ENCODE results near the gene MRC2.
A peak's percentile ranks its signal among the peaks of the same experiment; 100 is the strongest.

Gene MRC2

DNA sequence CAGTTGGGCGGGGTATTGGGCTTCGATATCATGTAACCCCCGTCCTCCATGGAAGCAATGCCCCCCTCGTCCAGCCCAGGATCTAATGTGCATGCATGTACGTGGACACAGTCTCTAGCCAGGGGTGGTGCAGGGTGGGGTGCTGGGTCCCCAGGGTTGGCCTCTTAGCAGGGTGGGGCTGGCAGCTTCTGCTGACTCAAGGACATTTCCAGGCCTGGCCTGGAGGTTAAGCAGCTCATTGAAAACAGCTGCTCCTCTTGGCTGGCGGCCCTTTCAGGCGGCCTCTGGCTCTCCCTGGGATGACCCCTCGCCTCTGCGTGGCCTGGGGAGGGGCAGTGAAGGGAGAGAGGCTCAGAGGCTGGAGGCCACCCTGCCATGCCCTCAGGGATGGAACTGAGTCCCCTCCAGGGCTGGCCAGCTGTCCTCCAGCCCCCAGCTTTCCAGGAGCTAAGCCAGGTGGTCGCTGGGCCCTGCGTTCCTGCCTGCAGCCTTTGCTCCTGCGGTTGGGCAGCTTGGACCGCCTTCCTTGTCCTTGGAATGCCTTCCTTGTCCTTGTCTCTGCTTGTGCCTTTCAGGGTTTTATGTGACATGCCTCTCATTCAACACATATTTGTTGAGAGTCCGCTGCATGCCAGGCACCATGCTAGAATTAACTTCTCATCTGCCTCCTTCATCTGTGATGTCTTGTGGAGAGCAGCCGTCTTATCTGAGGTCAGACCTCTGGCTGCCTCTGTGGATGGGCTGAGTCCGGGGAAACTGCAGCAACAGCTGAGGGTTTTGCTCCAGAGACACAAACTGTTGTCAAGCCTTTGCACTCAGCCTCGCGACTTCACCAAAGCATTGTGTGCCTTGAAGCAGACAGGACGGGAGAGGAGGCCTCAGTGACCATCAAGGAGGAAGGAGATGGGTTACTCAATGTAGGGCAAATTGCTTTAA is 26.6 kb downstream of the MRC2 start:
- ATAC-seq (replicated peaks), result no peak
- Mint-ChIP-seq H3K4me1 (ENCODE audit: low read depth in 2 of 2) (peaks cover 14 to 22% of the 10 kb centered on the region in 2 donors), H3K36me3 (ENCODE audit: insufficient read depth) (no peaks in the 10 kb centered on the region), H3K27me3 (peaks cover 32 to 33% of the 10 kb centered on the region in 2 donors), H3K27ac (peak overlapping the region; percentile 69 to 89), H3K9me3 (no peaks in the 10 kb centered on the region), H3K4me3 (peak overlapping the region; percentile 87 to 94)
- no peak for DNase-seq

DNA sequence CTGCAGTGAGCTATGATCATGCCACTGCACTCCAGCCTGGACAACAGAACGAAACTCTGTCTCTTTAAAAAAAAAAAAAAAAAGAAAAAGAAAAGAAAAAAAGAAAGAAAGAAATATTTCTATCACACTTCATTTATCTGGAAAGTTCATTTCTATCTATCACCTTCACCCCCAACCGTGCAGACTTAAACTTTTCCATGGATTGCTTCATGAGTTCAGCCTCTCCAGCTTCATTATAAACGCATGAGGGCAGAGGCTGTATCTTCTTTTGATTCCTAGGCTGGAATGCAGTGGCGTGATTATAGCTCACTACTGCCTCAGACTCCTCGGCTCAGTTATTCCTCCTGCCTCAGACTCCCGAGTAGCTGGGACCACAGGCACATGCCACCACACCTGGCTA is 28.2 kb downstream of the MRC2 start:
- ATAC-seq (replicated peaks) (no peak), DNase-seq (no peak)
- H3K9me3 Mint-ChIP-seq, result peaks cover 0 to 2% of the 10 kb centered on the region in 2 donors
- H3K36me3 Mint-ChIP-seq (ENCODE audit: insufficient read depth), result no peaks in the 10 kb centered on the region
- H3K27me3 Mint-ChIP-seq, result peaks cover 33 to 37% of the 10 kb centered on the region in 2 donors
- H3K27ac Mint-ChIP-seq, result no peak overlapping the region
- no peak overlapping the region for H3K4me3 Mint-ChIP-seq
- peaks cover 14 to 22% of the 10 kb centered on the region in 2 donors for H3K4me1 Mint-ChIP-seq (ENCODE audit: low read depth in 2 of 2)

GRCh38 chr17:62656446-62656845 is 29.0 kb downstream of the MRC2 start:
- Mint-ChIP-seq H3K27me3 (peaks cover 33 to 37% of the 10 kb centered on the region in 2 donors), H3K4me1 (ENCODE audit: low read depth in 2 of 2) (peaks cover 14 to 22% of the 10 kb centered on the region in 2 donors), H3K27ac (no peak overlapping the region), H3K4me3 (no peak overlapping the region), H3K9me3 (peaks cover 2 to 8% of the 10 kb centered on the region in 2 donors), H3K36me3 (ENCODE audit: insufficient read depth) (no peaks in the 10 kb centered on the region)
- no peak for ATAC-seq (replicated peaks)
- no peak for DNase-seq

DNA sequence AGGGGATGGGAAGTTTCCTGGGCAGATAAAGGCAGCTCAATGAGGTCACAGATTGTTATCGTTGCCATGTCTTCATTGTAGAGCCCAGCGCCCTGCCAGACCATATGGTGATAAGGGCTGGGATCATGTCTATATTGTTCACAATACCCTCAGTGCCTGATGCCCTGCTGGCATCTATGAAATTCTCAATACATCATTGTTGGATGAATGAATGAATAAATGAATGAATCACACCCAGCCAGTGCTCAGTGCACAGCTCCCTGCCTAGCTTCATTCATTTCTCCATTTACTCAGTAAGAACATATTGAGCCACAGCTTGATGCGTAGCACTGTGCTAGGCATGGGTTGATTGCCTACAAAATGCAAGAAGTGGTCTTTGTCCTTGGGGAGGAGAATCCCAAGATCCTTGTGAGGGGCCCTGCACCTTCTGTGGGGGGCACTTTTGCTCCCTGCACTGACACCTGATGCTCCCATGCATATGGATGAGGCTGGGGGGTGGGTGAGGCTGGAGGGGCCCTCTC is 29.7 kb downstream of the MRC2 start:
- Mint-ChIP-seq H3K9me3 (peaks cover 2 to 8% of the 10 kb centered on the region in 2 donors), H3K27me3 (peaks cover 25 to 35% of the 10 kb centered on the region in 2 donors), H3K4me3 (no peak overlapping the region), H3K36me3 (ENCODE audit: insufficient read depth) (no peaks in the 10 kb centered on the region), H3K27ac (no peak overlapping the region), H3K4me1 (ENCODE audit: low read depth in 2 of 2) (peaks cover 12 to 17% of the 10 kb centered on the region in 2 donors)
- no peak for ATAC-seq (replicated peaks)
- no peak for DNase-seq

GRCh38 chr17:62657690-62658089 is 30.2 kb downstream of the MRC2 start:
- ATAC-seq (replicated peaks) (no peak), DNase-seq (no peak)
- Mint-ChIP-seq H3K27ac (no peak overlapping the region), H3K36me3 (ENCODE audit: insufficient read depth) (no peaks in the 10 kb centered on the region), H3K4me3 (no peak overlapping the region), H3K27me3 (peaks cover 21 to 30% of the 10 kb centered on the region in 2 donors), H3K9me3 (peaks cover 2 to 8% of the 10 kb centered on the region in 2 donors), H3K4me1 (ENCODE audit: low read depth in 2 of 2) (peaks cover 8 to 13% of the 10 kb centered on the region in 2 donors)

- Mint-ChIP-seq H3K4me1 (ENCODE audit: low read depth in 2 of 2) (peaks cover 4 to 7% of the 10 kb centered on the region in 2 donors), H3K9me3 (peaks cover 2 to 8% of the 10 kb centered on the region in 2 donors), H3K4me3 (no peak overlapping the region), H3K27ac (no peak overlapping the region), H3K27me3 (peaks cover 14 to 28% of the 10 kb centered on the region in 2 donors), H3K36me3 (ENCODE audit: insufficient read depth) (no peaks in the 10 kb centered on the region)
- DNase-seq, result no peak
- ATAC-seq (replicated peaks), result no peak
These were observed 30.9 kb downstream of the MRC2 start for GRCh38 chr17:62658136-62658920.

- no peak overlapping the region for H3K4me3 Mint-ChIP-seq
- H3K36me3 Mint-ChIP-seq (ENCODE audit: insufficient read depth), result no peaks in the 10 kb centered on the region
- ATAC-seq (replicated peaks) (no peak), DNase-seq (no peak)
- H3K4me1 Mint-ChIP-seq (ENCODE audit: low read depth in 2 of 2), result no peaks in the 10 kb centered on the region
- H3K9me3 Mint-ChIP-seq, result peaks cover 2 to 8% of the 10 kb centered on the region in 2 donors
- no peak overlapping the region for H3K27ac Mint-ChIP-seq
- H3K27me3 Mint-ChIP-seq, result peaks cover 9 to 17% of the 10 kb centered on the region in 2 donors
These were observed 33.2 kb downstream of the MRC2 start for GRCh38 chr17:62660629-62661118.

- Mint-ChIP-seq H3K4me1 (ENCODE audit: low read depth in 2 of 2) (no peaks in the 10 kb centered on the region), H3K4me3 (no peak overlapping the region), H3K27me3 (peaks cover 9 to 17% of the 10 kb centered on the region in 2 donors), H3K9me3 (peaks cover 2 to 8% of the 10 kb centered on the region in 2 donors), H3K36me3 (ENCODE audit: insufficient read depth) (no peaks in the 10 kb centered on the region), H3K27ac (no peak overlapping the region)
- no peak for ATAC-seq (replicated peaks)
- no peak for DNase-seq
These were observed 33.9 kb downstream of the MRC2 start for GRCh38 chr17:62661337-62661736.

GRCh38 chr17:62662855-62663254 is 35.4 kb downstream of the MRC2 start:
- H3K27ac Mint-ChIP-seq, result no peak overlapping the region
- ATAC-seq (replicated peaks), result no peak
- H3K9me3 Mint-ChIP-seq, result peaks cover 2 to 8% of the 10 kb centered on the region in 2 donors
- no peak for DNase-seq
- H3K27me3 Mint-ChIP-seq, result peaks cover 7 to 17% of the 10 kb centered on the region in 2 donors
- no peaks in the 10 kb centered on the region for H3K36me3 Mint-ChIP-seq (ENCODE audit: insufficient read depth)
- H3K4me1 Mint-ChIP-seq (ENCODE audit: low read depth in 2 of 2), result no peaks in the 10 kb centered on the region
- H3K4me3 Mint-ChIP-seq, result no peak overlapping the region

GRCh38 chr17:62663304-62663703 is 35.8 kb downstream of the MRC2 start:
- H3K27ac Mint-ChIP-seq, result no peak overlapping the region
- peaks cover 2 to 8% of the 10 kb centered on the region in 2 donors for H3K9me3 Mint-ChIP-seq
- no peak overlapping the region for H3K4me3 Mint-ChIP-seq
- H3K36me3 Mint-ChIP-seq (ENCODE audit: insufficient read depth), result no peaks in the 10 kb centered on the region
- DNase-seq (no peak), ATAC-seq (replicated peaks) (no peak)
- peaks cover 4 to 17% of the 10 kb centered on the region in 2 donors for H3K27me3 Mint-ChIP-seq
- no peaks in the 10 kb centered on the region for H3K4me1 Mint-ChIP-seq (ENCODE audit: low read depth in 2 of 2)

- Mint-ChIP-seq H3K4me3 (no peak overlapping the region), H3K27ac (no peak overlapping the region), H3K36me3 (ENCODE audit: insufficient read depth) (no peaks in the 10 kb centered on the region), H3K9me3 (peaks cover 2 to 8% of the 10 kb centered on the region in 2 donors), H3K27me3 (peaks cover 4 to 10% of the 10 kb centered on the region in 2 donors), H3K4me1 (ENCODE audit: low read depth in 2 of 2) (no peaks in the 10 kb centered on the region)
- DNase-seq (no peak), ATAC-seq (replicated peaks) (no peak)
These were observed 37.1 kb downstream of the MRC2 start for GRCh38 chr17:62664336-62665120.

GRCh38 chr17:62665599-62665998 is 38.1 kb downstream of the MRC2 start:
- no peak overlapping the region for H3K4me3 Mint-ChIP-seq
- peaks cover 2 to 6% of the 10 kb centered on the region in 2 donors for H3K9me3 Mint-ChIP-seq
- peaks cover 4 to 8% of the 10 kb centered on the region in 2 donors for H3K27me3 Mint-ChIP-seq
- H3K36me3 Mint-ChIP-seq (ENCODE audit: insufficient read depth), result no peaks in the 10 kb centered on the region
- no peak for DNase-seq
- H3K4me1 Mint-ChIP-seq (ENCODE audit: low read depth in 2 of 2), result no peaks in the 10 kb centered on the region
- H3K27ac Mint-ChIP-seq, result no peak overlapping the region
- no peak for ATAC-seq (replicated peaks)
